ENCODE results near the gene NDUFS7.

NDUFS7 gene

DNA sequence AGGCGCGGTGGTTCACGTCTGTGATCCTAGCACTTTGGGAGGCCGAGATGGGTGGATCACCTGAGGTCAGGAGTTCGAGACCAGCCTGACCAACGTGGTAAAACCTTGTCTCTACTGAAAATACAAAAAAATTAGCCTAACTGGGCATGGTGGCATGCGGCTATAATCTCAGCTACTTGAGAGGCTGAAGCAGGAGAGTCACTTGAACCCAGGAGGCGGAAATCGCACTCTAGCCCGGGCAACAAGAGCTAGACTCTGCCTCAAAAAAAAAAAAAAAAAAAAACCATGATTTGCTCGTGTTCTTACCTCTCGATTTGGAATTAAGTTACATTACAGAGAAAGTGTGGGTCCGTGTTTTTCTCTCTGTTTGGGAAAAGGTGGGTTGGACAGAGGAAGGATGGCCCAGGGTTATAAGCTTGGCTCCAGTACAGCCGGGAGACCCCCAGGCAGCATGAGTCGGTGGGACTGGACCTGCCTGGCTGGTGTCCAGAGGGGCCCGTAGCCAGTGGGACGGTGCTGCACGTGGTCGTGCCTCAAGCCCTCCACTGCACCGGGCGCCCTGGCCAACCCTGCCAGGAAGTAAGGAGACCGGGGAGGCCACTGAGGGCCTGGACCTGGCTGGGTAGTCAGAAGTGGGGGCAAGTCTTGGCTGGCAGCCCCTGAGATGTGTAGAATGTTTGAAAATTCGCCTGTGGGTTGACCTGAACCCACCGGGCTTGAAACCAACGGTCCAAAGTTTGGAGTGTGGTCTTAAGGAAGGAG is 58.2 kb downstream of the NDUFS7 start:
- no peak for DNase-seq (ENCODE audit: low spot score)
- in situ Hi-C loops (cut with MboI; ENCODE audit: low sequenced_read_pairs, unreplicated experiment): no loop called here
- TF ChIP-seq CTCF (IDR thresholded peaks at IDR 0.05; ENCODE audit: borderline replicate concordance, control extremely low read depth, extremely low read depth, insufficient read depth, missing control alignments): no peak
